GM12873 (cell line): Measurements from ENCODE around the gene CABLES2.

Source experiments
- CTCF ChIP-seq: IDR thresholded peaks from 2 replicates; pipeline ENCODE4 v1.5.1; 2012; ENCODE audit warnings: low read depth, mild to moderate bottlenecking, moderate library complexity, low read length, control low read depth; ENCODE audit not compliant: insufficient read depth; ENCODE audit errors: missing control alignments

Gene CABLES2

GRCh38 chr20:62362590-62362940, 44.5 kb downstream of the CABLES2 start:
- TF ChIP-seq CTCF, result no peak

GRCh38 chr20:62361799-62362589, 45.1 kb downstream of the CABLES2 start:
- no peak for TF ChIP-seq CTCF

GRCh38 chr20:62360854-62361798, 46.0 kb downstream of the CABLES2 start:
- no peak for TF ChIP-seq CTCF

- TF ChIP-seq CTCF, result no peak
Observed at GRCh38 chr20:62359491-62360121, 47.5 kb downstream of the CABLES2 start.

GRCh38 chr20:62359043-62359490, 48.0 kb downstream of the CABLES2 start:
- no peak for TF ChIP-seq CTCF

- no peak for TF ChIP-seq CTCF
Observed at GRCh38 chr20:62358171-62359042, 48.7 kb downstream of the CABLES2 start.
